CD4-positive, alpha-beta T cell (primary cell): Measurements from ENCODE around the gene CMTM5. TPM values are rescaled to one million over a fixed set of nuclear protein-coding genes. Genes with fewer than 3 reads are reported as not detected.
"Not testable (repeated sequence)": the region's sequence is repeated elsewhere in the genome, so short reads cannot be mapped to it uniquely, and the experiment has no call there.

ENCODE experiments used
- ATAC-seq: fragments of 200-7000 bp; cut with Tn5 transposase; one replicate; pipeline ENCODE4 v1.10.0; 2022; ENCODE audit warnings: mild to moderate bottlenecking; ENCODE audit not compliant: poor library complexity
- CTCF ChIA-PET: fragments of 350-600 bp; sonication (Branson Sonifier 250); formaldehyde crosslinking; loops from one replicate; lab custom pipeline; 2021; ENCODE audit warnings: antibody characterized with exemption, inconsistent platforms; lab: Charles Lee
- POLR2A ChIA-PET: fragments of 350-600 bp; sonication (Branson Sonifier 250); formaldehyde crosslinking; loops from one replicate; lab custom pipeline; 2021; ENCODE audit warnings: antibody characterized with exemption, inconsistent platforms; lab: Charles Lee
- DNase-seq, 14 experiments: peaks; one replicate each; pipeline ENCODE4 v3.0.0-alpha.2; 2013 to 2020; ENCODE audit warnings: mixed read lengths in 2 of 14
- H3K27ac ChIP-seq, 2 donors: one replicate each; pipeline versions ENCODE4 v1.5.1 to v1.7.0; 2013; ENCODE audit warnings: low read length in 2 of 2, low read depth in 1 of 2, mild to moderate bottlenecking in 1 of 2
- H3K27me3 ChIP-seq, 2 experiments: 1 replicate in 1 of 2; 2 replicates in 1 of 2; pipeline versions ENCODE4 v1.6.1 to v1.7.0; 2013; ENCODE audit warnings: low read length in 2 of 2, control low read depth in 1 of 2, mild to moderate bottlenecking in 1 of 2, moderate library complexity in 1 of 2; ENCODE audit not compliant: insufficient read depth in 2 of 2, control insufficient read depth in 1 of 2
- H3K36me3 ChIP-seq: one replicate; pipeline ENCODE4 v1.6.1; 2013; ENCODE audit warnings: low read length, control low read depth; ENCODE audit not compliant: insufficient read depth
- H3K4me1 ChIP-seq: one replicate; pipeline ENCODE4 v1.6.1; 2013; ENCODE audit warnings: low read length, control low read depth; ENCODE audit not compliant: insufficient read depth
- H3K4me3 ChIP-seq: one replicate; pipeline ENCODE4 v1.5.1; 2013; ENCODE audit warnings: mild to moderate bottlenecking, low read length, moderate library complexity
- H3K9me3 ChIP-seq, 2 experiments: 1 replicate in 1 of 2; 2 replicates in 1 of 2; pipeline versions ENCODE4 v1.6.1 to v1.7.0; 2013; ENCODE audit warnings: low read length in 2 of 2, mild to moderate bottlenecking in 2 of 2, control low read depth in 1 of 2, moderate library complexity in 1 of 2; ENCODE audit not compliant: control insufficient read depth in 1 of 2, insufficient read depth in 1 of 2
- H3K27ac Mint-ChIP-seq: one replicate; pipeline ENCODE4 v1.8.0; 2020; ENCODE audit warnings: mixed read lengths
- H3K27me3 Mint-ChIP-seq: one replicate; pipeline ENCODE4 v1.8.0; 2021; ENCODE audit warnings: mixed read lengths
- H3K36me3 Mint-ChIP-seq: one replicate; pipeline ENCODE4 v1.8.0; 2021; ENCODE audit warnings: low read depth, mixed read lengths
- H3K4me1 Mint-ChIP-seq: one replicate; pipeline ENCODE4 v1.8.0; 2021; ENCODE audit warnings: low read depth, mixed read lengths
- H3K4me3 Mint-ChIP-seq: one replicate; pipeline ENCODE4 v1.8.0; 2020; ENCODE audit warnings: mild to moderate bottlenecking, mixed read lengths
- H3K9me3 Mint-ChIP-seq: one replicate; pipeline ENCODE4 v1.8.0; 2020; ENCODE audit warnings: mixed read lengths
- CTCF ChIP-seq: fragments of 200-600 bp; IDR thresholded peaks from one replicate; pipeline ENCODE4 v1.8.0; 2022; ENCODE audit warnings: antibody characterized with exemption, mild to moderate bottlenecking
- intact Hi-C, 2 experiments: fragments of 100-400 bp; cut with DNase I in 1 of 2; cut with micrococcal nuclease in 1 of 2; formaldehyde crosslinking; loops; one replicate each; pipeline versions ENCODE4 v1.15.1 to v1.9.0; 2023 to 2025; cut with DNase I, micrococcal nuclease
- microRNA-seq: library from miRNA; unstranded; fragments of <30 nt; microRNA quantifications from one replicate; pipeline ENCODE4 v1.2.0, GENCODE V29; 2021; ENCODE audit warnings: borderline microRNAs expressed, borderline replicate concordance
- total RNA-seq, 174 experiments: library from RNA in 2 of 174; stranded (reverse) in 2 of 174; gene quantifications; one replicate each; pipeline ENCODE4 v1.2.3 and lab custom pipeline; 2021 to 2026

Gene CMTM5
- total RNA-seq, 2 experiments from 2014 or later, result not detected

- H3K27ac ChIP-seq, result no peak overlapping the region
- peaks cover 0 to 3% of the 10 kb centered on the region in 2 experiments for H3K27me3 ChIP-seq
- ATAC-seq (no peak), DNase-seq (no peak)
- peaks cover 11% of the 10 kb centered on the region for H3K27me3 Mint-ChIP-seq
- no peaks in the 10 kb centered on the region for H3K4me1 ChIP-seq
- H3K36me3 ChIP-seq, result no peaks in the 10 kb centered on the region
- no peaks in the 10 kb centered on the region for H3K9me3 ChIP-seq
- H3K4me3 Mint-ChIP-seq, result no peak overlapping the region
- H3K36me3 Mint-ChIP-seq, result no peaks in the 10 kb centered on the region
- H3K4me3 ChIP-seq, result no peak overlapping the region
- H3K4me1 Mint-ChIP-seq, result no peaks in the 10 kb centered on the region
- ChIA-PET CTCF (no interaction called here), POLR2A (no interaction called here)
- no peaks in the 10 kb centered on the region for H3K9me3 Mint-ChIP-seq
- intact Hi-C loops, result no loop called here
- no peak for TF ChIP-seq CTCF
- no peak overlapping the region for H3K27ac Mint-ChIP-seq
Observed at GRCh38 chr14:23425169-23425568, 48.3 kb downstream of the CMTM5 start.

GRCh38 chr14:23425798-23426197 lies 49.0 kb downstream of the CMTM5 start:
- CTCF ChIA-PET, H3K27ac Mint-ChIP-seq, H3K27ac ChIP-seq: not testable (repeated sequence)

GRCh38 chr14:23428686-23429495 lies 52.0 kb downstream of the CMTM5 start:
- no peaks in the 10 kb centered on the region for H3K9me3 Mint-ChIP-seq
- ATAC-seq, result no peak
- H3K36me3 Mint-ChIP-seq, result no peaks in the 10 kb centered on the region
- intact Hi-C loops, result no loop called here
- Histone ChIP-seq H3K36me3 (no peaks in the 10 kb centered on the region), H3K27me3 (peaks cover 0 to 3% of the 10 kb centered on the region in 2 experiments), H3K27ac (no peak overlapping the region), H3K4me1 (no peaks in the 10 kb centered on the region), H3K9me3 (no peaks in the 10 kb centered on the region), H3K4me3 (no peak overlapping the region)
- no peak for TF ChIP-seq CTCF
- ChIA-PET CTCF (no interaction called here), POLR2A (no interaction called here)
- H3K27me3 Mint-ChIP-seq, result peaks cover 23% of the 10 kb centered on the region
- peak in 1 of 14 experiments; percentile 11 for DNase-seq
- no peak overlapping the region for H3K27ac Mint-ChIP-seq
- H3K4me3 Mint-ChIP-seq, result no peak overlapping the region
- H3K4me1 Mint-ChIP-seq, result no peaks in the 10 kb centered on the region

More at GRCh38 chr14:23425798-23426197, 49.0 kb downstream of the CMTM5 start:
- H3K27me3 ChIP-seq, H3K9me3 Mint-ChIP-seq, H3K4me3 Mint-ChIP-seq, DNase-seq, H3K9me3 ChIP-seq, H3K36me3 Mint-ChIP-seq, H3K4me3 ChIP-seq, ATAC-seq, H3K4me1 ChIP-seq, H3K36me3 ChIP-seq, POLR2A ChIA-PET, intact Hi-C loops, H3K4me1 Mint-ChIP-seq: not testable (repeated sequence)
- peaks cover 13% of the 10 kb centered on the region for H3K27me3 Mint-ChIP-seq

Small RNA genes lying within 50 kb of the gene (microRNA-seq; reads per million reads assigned to microRNA genes)
- gene MIR208A (not detected), gene MIR208B (not detected)

Other genes with a start within 250 kb of the CMTM5 start
- gene SLC7A8, start 193.4 kb upstream of the CMTM5 start, total RNA-seq, result under 1 TPM; 0.73 to 0.80 TPM
- not detected for gene RNF212B, start 139.1 kb upstream of the CMTM5 start, total RNA-seq
- 1 to 10 TPM; 2.0 to 2.8 TPM for gene HOMEZ, start 90.9 kb upstream of the CMTM5 start, total RNA-seq
- gene PPP1R3E, start 74.2 kb upstream of the CMTM5 start, total RNA-seq, result 10 to 100 TPM; 51.0 to 53.8 TPM
- gene BCL2L2, start 70.2 kb upstream of the CMTM5 start, total RNA-seq, result 1 to 10 TPM; 2.3 to 3.7 TPM
- 100 to 1,000 TPM; 188 to 195 TPM for gene PABPN1, start 55.6 kb upstream of the CMTM5 start, total RNA-seq
- gene SLC22A17, start 24.2 kb upstream of the CMTM5 start, total RNA-seq, result 10 to 100 TPM; 19.5 to 21.1 TPM
- not detected for gene EFS, start 11.9 kb upstream of the CMTM5 start, total RNA-seq
- not detected for gene IL25, start 4.2 kb upstream of the CMTM5 start, total RNA-seq
- not detected for gene MYH6, start 31.2 kb downstream of the CMTM5 start, total RNA-seq
- gene MYH7, start 58.6 kb downstream of the CMTM5 start, total RNA-seq, result not detected
- 100 to 1,000 TPM; 146 to 149 TPM for gene NGDN, start 92.7 kb downstream of the CMTM5 start, total RNA-seq
- gene ZFHX2, start 174.7 kb downstream of the CMTM5 start, total RNA-seq, result under 1 TPM; 0.19 to 0.22 TPM
- 10 to 100 TPM; 13.0 to 13.4 TPM for gene THTPA, start 179.2 kb downstream of the CMTM5 start, total RNA-seq
- 100 to 1,000 TPM; 193 to 198 TPM for gene AP1G2, start 190.7 kb downstream of the CMTM5 start, total RNA-seq
- not detected for gene JPH4, start 201.7 kb downstream of the CMTM5 start, total RNA-seq